Liver (tissue), 3 donors: Measurements from ENCODE around the gene LRIG1.

Experiments used
- JUND ChIP-seq, 2 donors: IDR thresholded peaks; 2 replicates each; pipeline ENCODE4 v1.6.1; 2016; ENCODE audit warnings: antibody characterized with exemption in 2 of 2
- YY1 ChIP-seq: IDR thresholded peaks from 2 replicates; pipeline ENCODE4 v1.6.1; 2016; ENCODE audit warnings: antibody characterized with exemption, mild to moderate bottlenecking
- TF ChIP-seq, protein P1 (sequence below): fragments of 150-350 bp; IDR thresholded peaks from 2 replicates; pipeline ENCODE4 v1.5.1; 2017; ENCODE audit warnings: improper control_type of control experiment, low read depth, low read length; ENCODE audit not compliant: missing input control
- TF ChIP-seq, protein P2 (sequence below): IDR thresholded peaks from 2 replicates; pipeline ENCODE4 v1.6.1; 2016; ENCODE audit warnings: antibody characterized with exemption
- donor health status: healthy.
- donor health status: healthy.

DNA sequence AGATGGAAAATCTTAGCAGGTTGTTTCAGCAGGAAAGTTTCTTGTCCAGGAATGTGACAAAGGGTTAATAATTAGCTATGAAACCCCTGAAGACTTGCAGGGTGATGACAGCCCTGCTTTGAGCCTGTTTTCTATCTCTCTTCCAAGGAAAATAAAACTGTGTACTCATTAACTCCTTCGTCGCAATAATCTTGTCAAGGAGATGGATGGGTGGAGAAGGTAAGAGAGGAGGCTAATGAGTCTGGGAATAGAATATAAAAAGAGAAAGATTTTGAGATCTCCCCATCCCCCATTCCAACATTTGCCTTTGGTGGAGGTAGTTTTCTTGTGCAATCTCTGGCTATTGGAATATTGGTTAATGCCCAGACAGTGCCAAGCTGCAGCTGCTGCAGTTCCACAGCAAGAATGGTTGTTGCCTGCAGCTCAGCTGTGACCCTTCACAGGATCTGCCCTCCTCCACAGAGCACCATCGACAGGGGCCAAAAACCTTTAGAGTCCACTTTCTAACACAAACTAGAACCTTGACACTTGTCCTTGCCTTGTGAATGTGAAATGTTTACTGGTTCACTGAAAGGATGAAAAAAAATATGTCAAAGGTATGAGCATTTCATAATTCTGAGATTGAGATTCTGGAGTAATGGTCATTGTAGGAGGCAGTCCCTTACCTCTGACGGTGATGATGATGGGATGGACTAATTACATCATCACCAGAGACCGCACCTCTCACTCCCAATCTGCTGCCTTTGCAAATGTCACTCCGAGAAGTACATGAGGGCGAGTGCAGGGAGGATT is 4.2 kb upstream of the LRIG1 start:
- TF ChIP-seq YY1 = peak; percentile 72
- TF ChIP-seq, protein P1, sequence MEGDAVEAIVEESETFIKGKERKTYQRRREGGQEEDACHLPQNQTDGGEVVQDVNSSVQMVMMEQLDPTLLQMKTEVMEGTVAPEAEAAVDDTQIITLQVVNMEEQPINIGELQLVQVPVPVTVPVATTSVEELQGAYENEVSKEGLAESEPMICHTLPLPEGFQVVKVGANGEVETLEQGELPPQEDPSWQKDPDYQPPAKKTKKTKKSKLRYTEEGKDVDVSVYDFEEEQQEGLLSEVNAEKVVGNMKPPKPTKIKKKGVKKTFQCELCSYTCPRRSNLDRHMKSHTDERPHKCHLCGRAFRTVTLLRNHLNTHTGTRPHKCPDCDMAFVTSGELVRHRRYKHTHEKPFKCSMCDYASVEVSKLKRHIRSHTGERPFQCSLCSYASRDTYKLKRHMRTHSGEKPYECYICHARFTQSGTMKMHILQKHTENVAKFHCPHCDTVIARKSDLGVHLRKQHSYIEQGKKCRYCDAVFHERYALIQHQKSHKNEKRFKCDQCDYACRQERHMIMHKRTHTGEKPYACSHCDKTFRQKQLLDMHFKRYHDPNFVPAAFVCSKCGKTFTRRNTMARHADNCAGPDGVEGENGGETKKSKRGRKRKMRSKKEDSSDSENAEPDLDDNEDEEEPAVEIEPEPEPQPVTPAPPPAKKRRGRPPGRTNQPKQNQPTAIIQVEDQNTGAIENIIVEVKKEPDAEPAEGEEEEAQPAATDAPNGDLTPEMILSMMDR = no peak
- TF ChIP-seq, protein P2, sequence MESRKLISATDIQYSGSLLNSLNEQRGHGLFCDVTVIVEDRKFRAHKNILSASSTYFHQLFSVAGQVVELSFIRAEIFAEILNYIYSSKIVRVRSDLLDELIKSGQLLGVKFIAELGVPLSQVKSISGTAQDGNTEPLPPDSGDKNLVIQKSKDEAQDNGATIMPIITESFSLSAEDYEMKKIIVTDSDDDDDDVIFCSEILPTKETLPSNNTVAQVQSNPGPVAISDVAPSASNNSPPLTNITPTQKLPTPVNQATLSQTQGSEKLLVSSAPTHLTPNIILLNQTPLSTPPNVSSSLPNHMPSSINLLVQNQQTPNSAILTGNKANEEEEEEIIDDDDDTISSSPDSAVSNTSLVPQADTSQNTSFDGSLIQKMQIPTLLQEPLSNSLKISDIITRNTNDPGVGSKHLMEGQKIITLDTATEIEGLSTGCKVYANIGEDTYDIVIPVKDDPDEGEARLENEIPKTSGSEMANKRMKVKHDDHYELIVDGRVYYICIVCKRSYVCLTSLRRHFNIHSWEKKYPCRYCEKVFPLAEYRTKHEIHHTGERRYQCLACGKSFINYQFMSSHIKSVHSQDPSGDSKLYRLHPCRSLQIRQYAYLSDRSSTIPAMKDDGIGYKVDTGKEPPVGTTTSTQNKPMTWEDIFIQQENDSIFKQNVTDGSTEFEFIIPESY = peak; percentile 64
- no peak for TF ChIP-seq JUND (IDR thresholded peaks at IDR 0.05)
